ENCODE results near the gene SNX25. TPM values are rescaled to one million over a fixed set of nuclear protein-coding genes. Genes with fewer than 3 reads are reported as not detected.

The SNX25 gene
- total and polyA plus RNA-seq, 2 donors (not counting 1 experiment from before 2014, with no cell fraction given) = 12.0 to 77.6 TPM

DNA sequence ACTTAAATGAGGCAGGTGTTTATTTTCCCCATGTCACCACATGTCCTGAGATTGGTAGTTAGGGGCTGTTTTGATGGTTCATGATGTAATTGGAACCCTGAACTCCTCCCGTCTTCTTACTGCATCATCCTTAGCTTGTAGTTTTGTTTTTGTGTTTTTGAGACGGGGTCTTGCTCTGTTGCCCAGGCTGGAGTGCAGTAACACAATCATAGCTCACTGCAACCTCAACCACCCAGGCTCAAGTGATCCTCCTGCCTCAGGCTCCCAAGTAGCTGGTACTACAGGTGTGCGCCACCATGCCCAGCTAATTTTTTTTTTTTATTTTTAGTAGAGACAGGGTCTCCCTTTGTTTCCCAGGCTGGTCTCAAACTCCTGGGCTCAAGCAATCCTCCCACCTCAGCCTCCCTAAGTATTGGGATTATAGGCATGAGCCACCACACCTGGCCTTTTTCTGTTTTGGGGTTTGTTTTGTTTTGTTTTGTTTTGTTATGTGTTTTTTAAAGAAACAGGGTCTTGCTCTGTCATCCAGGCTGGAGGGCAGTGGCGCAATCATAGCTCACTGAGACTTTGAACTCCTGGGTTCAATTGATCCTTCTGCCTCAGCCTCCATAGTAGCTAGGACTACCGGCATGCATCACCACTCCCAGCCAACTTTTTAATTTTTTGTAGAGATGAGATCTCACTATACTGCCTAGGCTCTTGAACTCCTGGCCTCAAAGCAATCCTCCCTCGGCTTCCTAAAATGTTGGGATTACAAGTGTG lies 76.4 kb downstream of the SNX25 start:
- H3K27ac Mint-ChIP-seq = no peak overlapping the region
- H3K4me2 ChIP-seq (replicated peaks; ENCODE audit: low read depth, low read length, poor library complexity, severe bottlenecking) = no peak overlapping the region
- no peaks in the 10 kb centered on the region for H3K27me3 ChIP-seq (replicated peaks in 1 of 4; ENCODE audit: control extremely low read depth in 1 of 4, control insufficient read depth in 3 of 4, insufficient read depth in 4 of 4, low read length in 3 of 4)
- CTCF ChIA-PET = no interaction called here
- peaks cover 2% of the 10 kb centered on the region for H3K4me1 Mint-ChIP-seq
- DNase-seq (no peak), ATAC-seq (ENCODE audit: low read depth) (no peak)
- H3K9me3 Mint-ChIP-seq (ENCODE audit: insufficient read depth) = no peaks in the 10 kb centered on the region
- H3K4me3 Mint-ChIP-seq = no peak overlapping the region
- peaks cover 27% of the 10 kb centered on the region for H3K79me2 ChIP-seq (ENCODE audit: control insufficient read depth, insufficient read depth, low read length)
- H2AFZ ChIP-seq (ENCODE audit: insufficient read depth, low read depth, low read length, poor library complexity, severe bottlenecking) = no peak overlapping the region
- intact Hi-C loops (cut with micrococcal nuclease) = no loop called here
- POLR2A ChIA-PET = no interaction called here
- H3K27me3 Mint-ChIP-seq = no peaks in the 10 kb centered on the region
- H3K9me3 ChIP-seq (ENCODE audit: control extremely low read depth in 1 of 3, control insufficient read depth in 2 of 3, insufficient read depth in 1 of 3, low read length in 2 of 3) = no peaks in the 10 kb centered on the region
- no peak overlapping the region for H3K9ac ChIP-seq (ENCODE audit: low read length)
- no peak overlapping the region for H3K4me3 ChIP-seq (ENCODE audit: control extremely low read depth in 1 of 5, extremely low read depth in 1 of 5, insufficient read depth in 1 of 5, low read depth in 2 of 5, low read length in 4 of 5)
- no peak for TF ChIP-seq EZH2 (IDR thresholded peaks at IDR 0.05; ENCODE audit: borderline replicate concordance, insufficient read depth, low read depth, low read length, poor library complexity, severe bottlenecking)
- TF ChIP-seq, protein P1, sequence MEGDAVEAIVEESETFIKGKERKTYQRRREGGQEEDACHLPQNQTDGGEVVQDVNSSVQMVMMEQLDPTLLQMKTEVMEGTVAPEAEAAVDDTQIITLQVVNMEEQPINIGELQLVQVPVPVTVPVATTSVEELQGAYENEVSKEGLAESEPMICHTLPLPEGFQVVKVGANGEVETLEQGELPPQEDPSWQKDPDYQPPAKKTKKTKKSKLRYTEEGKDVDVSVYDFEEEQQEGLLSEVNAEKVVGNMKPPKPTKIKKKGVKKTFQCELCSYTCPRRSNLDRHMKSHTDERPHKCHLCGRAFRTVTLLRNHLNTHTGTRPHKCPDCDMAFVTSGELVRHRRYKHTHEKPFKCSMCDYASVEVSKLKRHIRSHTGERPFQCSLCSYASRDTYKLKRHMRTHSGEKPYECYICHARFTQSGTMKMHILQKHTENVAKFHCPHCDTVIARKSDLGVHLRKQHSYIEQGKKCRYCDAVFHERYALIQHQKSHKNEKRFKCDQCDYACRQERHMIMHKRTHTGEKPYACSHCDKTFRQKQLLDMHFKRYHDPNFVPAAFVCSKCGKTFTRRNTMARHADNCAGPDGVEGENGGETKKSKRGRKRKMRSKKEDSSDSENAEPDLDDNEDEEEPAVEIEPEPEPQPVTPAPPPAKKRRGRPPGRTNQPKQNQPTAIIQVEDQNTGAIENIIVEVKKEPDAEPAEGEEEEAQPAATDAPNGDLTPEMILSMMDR (IDR thresholded peaks at IDR 0.05) = no peak
- peaks cover 27% of the 10 kb centered on the region for H4K20me1 ChIP-seq (ENCODE audit: control insufficient read depth, insufficient read depth, low read length, poor library complexity, severe bottlenecking)
- peaks cover 12 to 37% of the 10 kb centered on the region in 2 experiments for H3K36me3 ChIP-seq (replicated peaks in 1 of 2; ENCODE audit: control extremely low read depth in 1 of 2, control insufficient read depth in 1 of 2, extremely low read depth in 1 of 2, insufficient read depth in 2 of 2, low read length in 1 of 2)
- no CpG with 5 or more reads among the region's 6 CpGs for WGBS (ENCODE audit: insufficient coverage)
- H3K4me1 ChIP-seq (ENCODE audit: control insufficient read depth in 2 of 2, insufficient read depth in 2 of 2, low read length in 2 of 2) = no peaks in the 10 kb centered on the region
- no peak overlapping the region for H3K27ac ChIP-seq (ENCODE audit: low read length in 2 of 2)

DNA sequence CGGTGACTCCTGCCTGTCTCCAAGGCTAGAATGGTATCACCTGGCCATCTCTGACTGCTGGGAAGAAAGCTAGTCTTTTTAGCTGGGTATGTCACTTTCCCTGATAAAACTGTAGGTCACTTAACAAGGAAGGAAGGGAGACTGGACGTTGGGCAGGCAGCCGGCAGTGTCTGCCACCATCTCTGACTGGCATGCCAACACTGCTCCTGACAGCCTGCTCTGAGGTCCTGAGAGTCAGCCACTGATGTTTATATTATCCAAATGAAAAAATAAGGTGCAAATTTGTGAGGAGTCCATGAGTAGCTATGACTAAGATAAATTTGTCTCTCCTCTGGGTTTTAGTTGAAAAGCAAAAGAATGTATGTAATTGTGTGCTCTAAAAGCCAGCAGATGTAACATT lies 77.2 kb downstream of the SNX25 start:
- no peak overlapping the region for H3K4me2 ChIP-seq (replicated peaks; ENCODE audit: low read depth, low read length, poor library complexity, severe bottlenecking)
- 86% methylated on average over 1 of the region's 3 CpGs for WGBS (ENCODE audit: insufficient coverage)
- peaks cover 33% of the 10 kb centered on the region for H3K79me2 ChIP-seq (ENCODE audit: control insufficient read depth, insufficient read depth, low read length)
- no peaks in the 10 kb centered on the region for H3K27me3 ChIP-seq (replicated peaks in 1 of 4; ENCODE audit: control extremely low read depth in 1 of 4, control insufficient read depth in 3 of 4, insufficient read depth in 4 of 4, low read length in 3 of 4)
- CTCF ChIA-PET = no interaction called here
- Mint-ChIP-seq H3K27me3 (no peaks in the 10 kb centered on the region), H3K4me1 (no peaks in the 10 kb centered on the region), H3K9me3 (ENCODE audit: insufficient read depth) (no peaks in the 10 kb centered on the region), H3K4me3 (no peak overlapping the region), H3K27ac (no peak overlapping the region)
- H3K4me1 ChIP-seq (ENCODE audit: control insufficient read depth in 2 of 2, insufficient read depth in 2 of 2, low read length in 2 of 2) = no peaks in the 10 kb centered on the region
- H3K36me3 ChIP-seq (replicated peaks in 1 of 2; ENCODE audit: control extremely low read depth in 1 of 2, control insufficient read depth in 1 of 2, extremely low read depth in 1 of 2, insufficient read depth in 2 of 2, low read length in 1 of 2) = peaks cover 14 to 41% of the 10 kb centered on the region in 2 experiments
- peaks cover 27% of the 10 kb centered on the region for H4K20me1 ChIP-seq (ENCODE audit: control insufficient read depth, insufficient read depth, low read length, poor library complexity, severe bottlenecking)
- ATAC-seq (ENCODE audit: low read depth) (no peak), DNase-seq (no peak)
- no peaks in the 10 kb centered on the region for H3K9me3 ChIP-seq (ENCODE audit: control extremely low read depth in 1 of 3, control insufficient read depth in 2 of 3, insufficient read depth in 1 of 3, low read length in 2 of 3)
- H3K27ac ChIP-seq (ENCODE audit: low read length in 2 of 2) = no peak overlapping the region
- no peak overlapping the region for H2AFZ ChIP-seq (ENCODE audit: insufficient read depth, low read depth, low read length, poor library complexity, severe bottlenecking)
- H3K4me3 ChIP-seq (ENCODE audit: control extremely low read depth in 1 of 5, extremely low read depth in 1 of 5, insufficient read depth in 1 of 5, low read depth in 2 of 5, low read length in 4 of 5) = no peak overlapping the region
- no peak overlapping the region for H3K9ac ChIP-seq (ENCODE audit: low read length)
- no peak for TF ChIP-seq EZH2 (IDR thresholded peaks at IDR 0.05; ENCODE audit: borderline replicate concordance, insufficient read depth, low read depth, low read length, poor library complexity, severe bottlenecking)
- TF ChIP-seq, protein P1 (IDR thresholded peaks at IDR 0.05) = no peak
- POLR2A ChIA-PET = no interaction called here
- intact Hi-C loops (cut with micrococcal nuclease) = no loop called here

All from B cell (primary cell).